Fibroblast of mammary gland (primary cell): ENCODE measurements around the gene GCN1.
"Not testable (repeated sequence)": the region's sequence is repeated elsewhere in the genome, so short reads cannot be mapped to it uniquely, and the experiment has no call there.

ENCODE experiments used
- DNase-seq: peaks from one replicate; pipeline ENCODE4 v3.0.0-alpha.2; 2010; ENCODE audit warnings: low read depth
- H3K4me3 ChIP-seq: 2 replicates; pipeline ENCODE4 v1.5.1; 2011; ENCODE audit warnings: low read depth, mild to moderate bottlenecking, low read length, moderate library complexity; ENCODE audit not compliant: control insufficient read depth
- TF ChIP-seq, protein P1 (sequence below): conservative IDR thresholded peaks from 2 replicates; pipeline ENCODE4 v1.5.1; 2011; ENCODE audit warnings: low read depth, low read length, inconsistent platforms; ENCODE audit not compliant: control insufficient read depth, insufficient read depth

Gene GCN1

DNA sequence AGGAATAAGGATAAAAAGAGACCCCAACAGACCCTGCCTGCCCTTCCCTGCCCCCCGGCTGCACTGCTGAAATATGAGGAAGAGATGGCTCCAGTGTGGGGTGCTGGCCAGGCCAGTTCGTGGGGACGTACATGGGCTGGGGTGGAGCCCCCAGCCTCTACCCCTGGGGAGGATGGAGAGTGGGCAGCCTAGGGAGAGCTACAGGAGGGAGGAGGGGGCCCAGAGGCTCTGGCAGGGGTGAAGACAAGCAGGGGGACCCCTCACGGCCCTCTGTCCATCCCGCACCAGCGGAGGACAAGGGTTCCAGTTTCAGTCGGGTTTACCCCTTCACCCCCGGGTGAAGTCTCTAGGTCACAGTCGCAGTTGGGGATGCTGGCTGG is 17.4 kb upstream of the GCN1 start:
- TF ChIP-seq, protein P1, sequence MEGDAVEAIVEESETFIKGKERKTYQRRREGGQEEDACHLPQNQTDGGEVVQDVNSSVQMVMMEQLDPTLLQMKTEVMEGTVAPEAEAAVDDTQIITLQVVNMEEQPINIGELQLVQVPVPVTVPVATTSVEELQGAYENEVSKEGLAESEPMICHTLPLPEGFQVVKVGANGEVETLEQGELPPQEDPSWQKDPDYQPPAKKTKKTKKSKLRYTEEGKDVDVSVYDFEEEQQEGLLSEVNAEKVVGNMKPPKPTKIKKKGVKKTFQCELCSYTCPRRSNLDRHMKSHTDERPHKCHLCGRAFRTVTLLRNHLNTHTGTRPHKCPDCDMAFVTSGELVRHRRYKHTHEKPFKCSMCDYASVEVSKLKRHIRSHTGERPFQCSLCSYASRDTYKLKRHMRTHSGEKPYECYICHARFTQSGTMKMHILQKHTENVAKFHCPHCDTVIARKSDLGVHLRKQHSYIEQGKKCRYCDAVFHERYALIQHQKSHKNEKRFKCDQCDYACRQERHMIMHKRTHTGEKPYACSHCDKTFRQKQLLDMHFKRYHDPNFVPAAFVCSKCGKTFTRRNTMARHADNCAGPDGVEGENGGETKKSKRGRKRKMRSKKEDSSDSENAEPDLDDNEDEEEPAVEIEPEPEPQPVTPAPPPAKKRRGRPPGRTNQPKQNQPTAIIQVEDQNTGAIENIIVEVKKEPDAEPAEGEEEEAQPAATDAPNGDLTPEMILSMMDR, result no peak
- no peak for DNase-seq
- no peak overlapping the region for H3K4me3 ChIP-seq

DNA sequence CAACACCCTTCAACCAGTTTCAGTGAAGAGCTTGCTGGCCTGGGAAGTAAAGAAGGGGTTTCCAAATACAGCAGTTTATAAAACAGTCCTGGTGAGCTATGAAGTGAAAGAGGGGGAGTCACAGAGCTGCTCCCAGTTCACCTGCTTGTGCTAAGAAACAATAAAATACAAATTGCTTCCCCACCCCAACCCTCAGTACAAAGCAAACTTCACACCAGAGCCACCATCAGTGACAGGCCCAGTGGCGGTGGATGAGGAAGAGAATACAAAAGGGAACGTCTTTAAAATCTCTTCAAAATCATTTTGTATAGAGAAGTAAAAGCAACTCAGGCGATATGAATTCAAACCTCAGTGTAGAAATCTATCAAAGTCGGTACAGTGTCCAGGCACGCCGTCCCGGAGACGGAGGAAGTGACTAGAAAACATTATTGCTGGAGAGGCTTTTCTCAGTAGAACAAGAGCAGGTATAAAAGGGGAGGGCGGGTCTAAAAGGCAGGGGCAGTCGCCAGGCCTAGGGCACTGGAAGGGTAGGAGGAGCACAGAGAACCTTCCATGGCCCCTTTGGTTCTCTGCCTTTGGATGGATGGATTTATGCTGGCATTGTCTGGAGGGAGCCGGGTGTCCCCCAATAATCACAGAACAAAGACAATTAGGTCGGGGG is 16.9 kb upstream of the GCN1 start:
- no peak for DNase-seq
- TF ChIP-seq, protein P1, result no peak
- no peak overlapping the region for H3K4me3 ChIP-seq

DNA sequence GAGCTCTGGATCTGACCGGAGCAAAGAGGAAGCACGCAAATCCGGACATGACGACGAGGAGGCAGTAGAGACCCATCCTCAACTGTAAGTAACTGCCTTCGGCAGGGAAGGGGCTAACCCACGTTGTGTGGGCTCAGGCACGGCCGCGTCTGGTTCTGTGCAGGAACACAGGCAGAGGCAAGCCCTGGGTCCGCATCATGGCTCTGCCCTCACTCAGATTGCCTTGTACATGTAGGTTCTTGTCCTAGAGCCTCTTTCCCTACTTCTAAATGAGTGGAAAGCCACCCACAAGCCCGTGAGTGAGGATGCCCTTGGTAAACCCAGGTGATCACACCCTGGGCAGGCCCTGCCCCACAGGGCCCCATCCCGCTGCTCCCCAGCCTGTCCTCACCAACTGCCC is 15.3 kb upstream of the GCN1 start:
- TF ChIP-seq, protein P1, result no peak
- DNase-seq, result no peak
- no peak overlapping the region for H3K4me3 ChIP-seq

DNA sequence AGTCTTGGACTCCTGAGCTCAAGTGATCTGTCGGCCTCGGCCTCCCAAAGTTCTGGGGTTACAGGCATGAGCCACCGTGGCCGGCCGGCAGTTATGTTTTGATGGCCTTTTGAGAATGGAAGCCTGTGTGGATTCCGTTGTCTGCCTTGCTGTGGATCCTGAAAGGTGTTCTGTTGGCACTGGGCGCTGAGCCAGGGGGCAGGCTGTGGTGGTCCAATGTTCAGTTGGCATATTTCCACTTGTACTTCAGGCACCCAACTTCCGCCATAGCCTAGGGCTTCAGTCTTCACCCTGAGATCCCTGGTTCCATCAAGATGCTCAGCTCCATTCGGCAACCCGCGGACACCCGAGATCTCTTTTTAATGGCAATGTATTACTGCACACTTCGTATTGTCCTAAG is 12.7 kb upstream of the GCN1 start:
- DNase-seq, result no peak
- TF ChIP-seq, protein P1, result no peak
- H3K4me3 ChIP-seq, result no peak overlapping the region

DNA sequence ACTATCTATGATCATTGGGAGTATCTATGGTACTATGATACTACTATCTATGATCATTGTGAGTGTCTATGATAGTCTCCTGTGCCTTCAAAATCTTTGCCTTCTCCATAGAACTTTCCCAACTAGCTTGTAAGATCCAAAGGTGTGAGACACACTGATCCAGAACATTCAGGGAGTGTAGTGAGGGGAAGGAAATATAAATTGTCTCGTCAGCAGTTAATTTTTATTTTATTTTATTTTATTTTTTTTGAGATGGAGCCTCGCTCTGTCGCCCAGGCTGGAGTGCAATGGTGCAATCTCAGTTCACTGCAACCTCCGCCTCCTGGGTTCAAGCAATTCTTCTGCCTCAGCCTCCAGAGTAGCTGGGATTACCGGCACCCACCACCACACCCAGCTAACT is 12.3 kb upstream of the GCN1 start:
- H3K4me3 ChIP-seq, DNase-seq: not testable (repeated sequence)

DNA sequence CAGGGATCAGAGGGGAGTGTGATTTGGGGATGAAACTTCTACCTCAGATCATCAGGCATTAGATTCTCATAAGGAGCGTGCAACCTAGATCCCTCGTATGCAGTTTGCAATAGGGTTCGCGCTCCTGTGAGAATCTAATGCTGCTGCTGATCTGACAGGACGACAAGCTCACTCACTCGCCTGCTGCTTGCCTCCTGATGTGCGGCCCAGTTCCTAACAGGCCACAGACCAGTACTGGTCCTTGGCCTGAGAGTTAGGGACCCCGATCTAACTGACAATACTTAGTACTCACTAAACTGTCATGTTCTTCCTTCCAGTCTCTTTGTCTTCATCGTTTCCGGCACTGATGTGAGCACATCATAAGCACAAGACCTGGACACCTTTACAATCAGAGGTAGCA is 11.7 kb upstream of the GCN1 start:
- TF ChIP-seq, protein P1, result no peak
- DNase-seq, result no peak
- H3K4me3 ChIP-seq, result no peak overlapping the region

DNA sequence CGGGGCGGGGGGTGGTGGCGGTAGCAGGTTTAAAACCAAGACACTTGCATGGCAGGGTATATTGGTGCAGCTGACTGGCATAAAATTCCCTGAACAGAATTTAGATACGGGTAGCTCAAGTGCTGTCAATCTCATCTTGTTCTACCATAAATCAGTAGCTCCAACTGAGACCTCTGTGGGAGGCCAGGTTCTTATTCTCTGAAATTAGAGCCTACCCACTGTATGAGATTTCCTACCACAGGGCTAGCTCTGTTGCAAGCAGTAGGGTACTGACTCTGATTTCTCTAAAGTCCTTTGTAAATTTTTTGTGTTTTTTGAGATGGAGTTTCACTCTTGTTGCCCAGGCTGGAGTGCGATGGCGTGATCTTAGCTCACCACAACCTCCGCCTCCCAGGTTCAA is 9.7 kb upstream of the GCN1 start:
- H3K4me3 ChIP-seq, result no peak overlapping the region
- TF ChIP-seq, protein P1, result no peak
- no peak for DNase-seq
